ENCODE data around the gene KRTAP12-2. TPM values are rescaled to one million over a fixed set of nuclear protein-coding genes. Genes with fewer than 3 reads are reported as not detected.
"Not testable (repeated sequence)": the region's sequence is repeated elsewhere in the genome, so short reads cannot be mapped to it uniquely, and the experiment has no call there.

The KRTAP12-2 gene
- total RNA-seq, 1 donor from 2014 or later = not detected

DNA sequence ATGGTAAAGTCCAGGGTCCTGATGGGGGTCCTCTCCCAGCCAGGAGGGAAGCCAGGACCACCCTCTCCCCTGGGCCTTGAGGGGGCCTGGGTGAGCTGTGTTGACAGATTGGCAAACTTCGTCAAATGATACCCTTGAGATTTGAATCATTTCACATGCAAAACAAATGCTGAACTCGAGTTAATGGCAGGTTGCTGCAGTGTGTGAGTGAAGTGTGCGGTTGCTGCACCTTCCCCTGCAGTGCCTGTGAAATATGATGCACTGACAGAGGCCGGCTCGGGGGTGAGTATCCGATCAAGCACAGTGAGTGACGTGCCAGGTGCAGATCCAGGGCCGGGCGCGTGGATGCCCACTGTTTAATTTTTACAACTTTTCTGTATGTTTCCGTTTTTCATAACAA, 20.9 kb upstream of the KRTAP12-2 start:
- H3K36me3 Mint-ChIP-seq (ENCODE audit: unreplicated experiment) = peaks cover 15% of the 10 kb centered on the region
- no peak overlapping the region for H3K27ac Mint-ChIP-seq (ENCODE audit: unreplicated experiment)
- peaks cover 11% of the 10 kb centered on the region for H3K27me3 Mint-ChIP-seq (ENCODE audit: unreplicated experiment)
- no peak overlapping the region for H3K4me3 Mint-ChIP-seq (ENCODE audit: unreplicated experiment)
- DNase-seq = no peak
- peaks cover 15% of the 10 kb centered on the region for H3K4me1 Mint-ChIP-seq (ENCODE audit: low read depth, unreplicated experiment)
- peaks cover 8% of the 10 kb centered on the region for H3K9me3 Mint-ChIP-seq (ENCODE audit: unreplicated experiment)
- no peak for TF ChIP-seq CTCF (IDR thresholded peaks at IDR 0.05; ENCODE audit: partially characterized antibody, unreplicated experiment)

- no peak for TF ChIP-seq CTCF (IDR thresholded peaks at IDR 0.05; ENCODE audit: partially characterized antibody, unreplicated experiment)
- Mint-ChIP-seq H3K36me3 (ENCODE audit: unreplicated experiment) (peaks cover 11% of the 10 kb centered on the region), H3K4me1 (ENCODE audit: low read depth, unreplicated experiment) (peaks cover 15% of the 10 kb centered on the region), H3K4me3 (ENCODE audit: unreplicated experiment) (no peak overlapping the region), H3K9me3 (ENCODE audit: unreplicated experiment) (peaks cover 8% of the 10 kb centered on the region), H3K27ac (ENCODE audit: unreplicated experiment) (no peak overlapping the region), H3K27me3 (ENCODE audit: unreplicated experiment) (peaks cover 11% of the 10 kb centered on the region)
- no peak for DNase-seq
These were observed 20.3 kb upstream of the KRTAP12-2 start for GRCh38 chr21:44686843-44687561.

- peaks cover 5% of the 10 kb centered on the region for H3K36me3 Mint-ChIP-seq (ENCODE audit: unreplicated experiment)
- H3K4me3 Mint-ChIP-seq (ENCODE audit: unreplicated experiment) = no peak overlapping the region
- H3K27ac Mint-ChIP-seq (ENCODE audit: unreplicated experiment) = no peak overlapping the region
- H3K27me3 Mint-ChIP-seq (ENCODE audit: unreplicated experiment) = peaks cover 11% of the 10 kb centered on the region
- no peak for DNase-seq
- H3K9me3 Mint-ChIP-seq (ENCODE audit: unreplicated experiment) = peaks cover 8% of the 10 kb centered on the region
- peaks cover 15% of the 10 kb centered on the region for H3K4me1 Mint-ChIP-seq (ENCODE audit: low read depth, unreplicated experiment)
- TF ChIP-seq CTCF (IDR thresholded peaks at IDR 0.05; ENCODE audit: partially characterized antibody, unreplicated experiment) = no peak
These were observed 19.5 kb upstream of the KRTAP12-2 start for GRCh38 chr21:44686000-44686781.

DNA sequence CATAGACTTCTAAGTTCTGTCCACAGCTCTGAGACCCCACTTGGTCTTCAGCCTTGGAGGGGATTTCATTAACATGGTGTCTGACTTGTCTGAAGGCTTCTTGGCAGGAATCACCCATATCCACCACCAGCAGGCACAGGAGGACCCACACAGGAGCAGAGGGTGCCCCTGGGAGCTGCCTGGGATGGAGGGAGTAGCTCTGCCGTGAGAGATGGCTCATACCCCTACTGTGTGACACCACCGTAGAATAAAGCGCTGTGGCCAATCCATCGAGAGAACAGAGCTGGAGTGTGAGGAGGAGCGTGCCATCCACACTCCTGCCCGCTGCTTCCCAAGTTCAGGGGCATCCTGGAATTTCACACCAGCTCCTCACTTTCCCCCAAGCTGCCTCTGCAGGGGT, 18.3 kb upstream of the KRTAP12-2 start:
- Mint-ChIP-seq H3K27me3 (ENCODE audit: unreplicated experiment) (peaks cover 11% of the 10 kb centered on the region), H3K4me1 (ENCODE audit: low read depth, unreplicated experiment) (peaks cover 15% of the 10 kb centered on the region)
- not testable (repeated sequence) for H3K9me3 Mint-ChIP-seq (ENCODE audit: unreplicated experiment); H3K36me3 Mint-ChIP-seq (ENCODE audit: unreplicated experiment); H3K4me3 Mint-ChIP-seq (ENCODE audit: unreplicated experiment); DNase-seq; H3K27ac Mint-ChIP-seq (ENCODE audit: unreplicated experiment)

DNA sequence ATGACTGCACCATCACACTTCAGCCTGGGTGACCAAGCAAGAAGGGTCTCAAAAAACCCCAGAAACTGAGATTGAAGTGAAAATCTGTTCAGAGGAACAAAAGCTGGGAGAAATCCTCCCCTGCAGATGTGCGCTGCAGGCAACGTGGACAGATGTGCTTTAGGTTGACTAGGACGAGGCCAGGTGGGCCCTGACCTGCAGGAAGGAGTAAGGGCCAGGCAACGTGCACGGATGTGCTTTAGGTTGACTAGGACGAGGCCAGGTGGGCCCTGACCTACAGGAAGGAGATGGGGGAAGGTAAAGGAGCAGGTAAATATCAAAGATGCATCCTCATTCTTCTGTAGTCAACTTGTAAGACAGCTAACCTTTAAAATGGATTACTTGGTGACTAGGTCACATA, 17.8 kb upstream of the KRTAP12-2 start:
- no peak for DNase-seq
- peaks cover 5% of the 10 kb centered on the region for H3K36me3 Mint-ChIP-seq (ENCODE audit: unreplicated experiment)
- no peak overlapping the region for H3K4me3 Mint-ChIP-seq (ENCODE audit: unreplicated experiment)
- H3K27ac Mint-ChIP-seq (ENCODE audit: unreplicated experiment) = no peak overlapping the region
- peaks cover 11% of the 10 kb centered on the region for H3K27me3 Mint-ChIP-seq (ENCODE audit: unreplicated experiment)
- no peak for TF ChIP-seq CTCF (IDR thresholded peaks at IDR 0.05; ENCODE audit: partially characterized antibody, unreplicated experiment)
- H3K9me3 Mint-ChIP-seq (ENCODE audit: unreplicated experiment) = peaks cover 8% of the 10 kb centered on the region
- peaks cover 15% of the 10 kb centered on the region for H3K4me1 Mint-ChIP-seq (ENCODE audit: low read depth, unreplicated experiment)
